PFSK-1 (cell line): ENCODE data around the gene NXPH1.

Experiments
- POLR2AphosphoS5 ChIP-seq: IDR thresholded peaks from 2 replicates; pipeline ENCODE4 v1.6.1; 2012; ENCODE audit warnings: low read depth, mild to moderate bottlenecking, control low read depth, low read length, moderate library complexity
- TF ChIP-seq, protein P1 (sequence below), 2 experiments: IDR thresholded peaks; 2 replicates each; pipeline versions ENCODE4 v1.6.1 to v1.8.0; 2011 to 2012; ENCODE audit warnings: low read depth in 2 of 2, low read length in 2 of 2, control low read depth in 1 of 2, inconsistent platforms in 1 of 2, mild to moderate bottlenecking in 1 of 2, moderate library complexity in 1 of 2; ENCODE audit not compliant: insufficient read depth in 1 of 2

DNA sequence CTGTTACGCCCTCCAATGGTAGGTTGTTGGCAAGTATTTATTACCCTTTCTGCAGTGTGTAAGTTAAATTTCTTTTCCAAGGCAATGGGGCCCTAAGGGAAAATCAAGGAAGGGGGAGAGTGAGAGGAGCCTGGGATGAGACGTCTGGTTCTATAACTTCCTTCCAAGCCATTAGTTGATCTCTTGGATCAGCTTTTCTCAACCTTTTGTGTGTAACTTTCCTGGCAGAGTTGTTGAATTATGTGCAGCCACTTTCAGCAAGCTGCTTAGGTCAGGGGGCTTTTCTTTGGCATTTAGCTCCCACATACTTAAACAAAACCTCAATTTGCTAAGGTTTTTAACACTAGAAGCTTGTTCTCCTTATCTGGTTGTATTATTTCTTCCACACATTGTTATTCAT lies 127.1 kb downstream of the NXPH1 start:
- TF ChIP-seq, protein P1, sequence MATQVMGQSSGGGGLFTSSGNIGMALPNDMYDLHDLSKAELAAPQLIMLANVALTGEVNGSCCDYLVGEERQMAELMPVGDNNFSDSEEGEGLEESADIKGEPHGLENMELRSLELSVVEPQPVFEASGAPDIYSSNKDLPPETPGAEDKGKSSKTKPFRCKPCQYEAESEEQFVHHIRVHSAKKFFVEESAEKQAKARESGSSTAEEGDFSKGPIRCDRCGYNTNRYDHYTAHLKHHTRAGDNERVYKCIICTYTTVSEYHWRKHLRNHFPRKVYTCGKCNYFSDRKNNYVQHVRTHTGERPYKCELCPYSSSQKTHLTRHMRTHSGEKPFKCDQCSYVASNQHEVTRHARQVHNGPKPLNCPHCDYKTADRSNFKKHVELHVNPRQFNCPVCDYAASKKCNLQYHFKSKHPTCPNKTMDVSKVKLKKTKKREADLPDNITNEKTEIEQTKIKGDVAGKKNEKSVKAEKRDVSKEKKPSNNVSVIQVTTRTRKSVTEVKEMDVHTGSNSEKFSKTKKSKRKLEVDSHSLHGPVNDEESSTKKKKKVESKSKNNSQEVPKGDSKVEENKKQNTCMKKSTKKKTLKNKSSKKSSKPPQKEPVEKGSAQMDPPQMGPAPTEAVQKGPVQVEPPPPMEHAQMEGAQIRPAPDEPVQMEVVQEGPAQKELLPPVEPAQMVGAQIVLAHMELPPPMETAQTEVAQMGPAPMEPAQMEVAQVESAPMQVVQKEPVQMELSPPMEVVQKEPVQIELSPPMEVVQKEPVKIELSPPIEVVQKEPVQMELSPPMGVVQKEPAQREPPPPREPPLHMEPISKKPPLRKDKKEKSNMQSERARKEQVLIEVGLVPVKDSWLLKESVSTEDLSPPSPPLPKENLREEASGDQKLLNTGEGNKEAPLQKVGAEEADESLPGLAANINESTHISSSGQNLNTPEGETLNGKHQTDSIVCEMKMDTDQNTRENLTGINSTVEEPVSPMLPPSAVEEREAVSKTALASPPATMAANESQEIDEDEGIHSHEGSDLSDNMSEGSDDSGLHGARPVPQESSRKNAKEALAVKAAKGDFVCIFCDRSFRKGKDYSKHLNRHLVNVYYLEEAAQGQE (IDR thresholded peaks at IDR 0.05; ENCODE audit: insufficient read depth in 1 of 2, low read depth in 2 of 2, low read length in 2 of 2): no peak
- no peak for TF ChIP-seq POLR2AphosphoS5
